Measurements from ENCODE around the gene PPM1L. TPM values are rescaled to one million over a fixed set of nuclear protein-coding genes. Genes with fewer than 3 reads are reported as not detected.
A peak's percentile ranks its signal among the peaks of the same experiment; 100 is the strongest.

PPM1L gene
- total RNA-seq, 1 donor from 2014 or later: 30.1 TPM

GRCh38 chr3:160883373-160883772, 127.3 kb downstream of the PPM1L start:
- no peak overlapping the region for H3K27ac Mint-ChIP-seq
- TF ChIP-seq CTCF (IDR thresholded peaks at IDR 0.05; ENCODE audit: unreplicated experiment): no peak
- no peak overlapping the region for H3K4me3 Mint-ChIP-seq (ENCODE audit: low read depth)
- no peaks in the 10 kb centered on the region for H3K27me3 Mint-ChIP-seq
- DNase-seq (ENCODE audit: low spot score, unreplicated experiment): no peak
- H3K9me3 Mint-ChIP-seq (ENCODE audit: low read depth): peaks cover 10% of the 10 kb centered on the region
- peaks cover 15% of the 10 kb centered on the region for H3K36me3 Mint-ChIP-seq (ENCODE audit: insufficient read depth)
- H3K4me1 Mint-ChIP-seq (ENCODE audit: low read depth): peaks cover 7% of the 10 kb centered on the region

GRCh38 chr3:160885791-160886286, 129.8 kb downstream of the PPM1L start:
- no peak overlapping the region for H3K4me3 Mint-ChIP-seq (ENCODE audit: low read depth)
- DNase-seq (ENCODE audit: low spot score, unreplicated experiment): peak; percentile 15
- H3K27me3 Mint-ChIP-seq: no peaks in the 10 kb centered on the region
- H3K27ac Mint-ChIP-seq: no peak overlapping the region
- TF ChIP-seq CTCF (IDR thresholded peaks at IDR 0.05; ENCODE audit: unreplicated experiment): no peak
- peaks cover 18% of the 10 kb centered on the region for H3K9me3 Mint-ChIP-seq (ENCODE audit: low read depth)
- peaks cover 15% of the 10 kb centered on the region for H3K36me3 Mint-ChIP-seq (ENCODE audit: insufficient read depth)
- H3K4me1 Mint-ChIP-seq (ENCODE audit: low read depth): peaks cover 7% of the 10 kb centered on the region

- DNase-seq (ENCODE audit: low spot score, unreplicated experiment): no peak
- no peak for TF ChIP-seq CTCF (IDR thresholded peaks at IDR 0.05; ENCODE audit: unreplicated experiment)
- Mint-ChIP-seq H3K27ac (no peak overlapping the region), H3K4me3 (ENCODE audit: low read depth) (no peak overlapping the region), H3K27me3 (no peaks in the 10 kb centered on the region), H3K36me3 (ENCODE audit: insufficient read depth) (peaks cover 15% of the 10 kb centered on the region), H3K9me3 (ENCODE audit: low read depth) (peaks cover 18% of the 10 kb centered on the region), H3K4me1 (ENCODE audit: low read depth) (peaks cover 7% of the 10 kb centered on the region)
Observed at GRCh38 chr3:160886421-160886820, 130.4 kb downstream of the PPM1L start.

GRCh38 chr3:160893207-160893606, 137.2 kb downstream of the PPM1L start:
- no peak for TF ChIP-seq CTCF (IDR thresholded peaks at IDR 0.05; ENCODE audit: unreplicated experiment)
- Mint-ChIP-seq H3K4me3 (ENCODE audit: low read depth) (no peak overlapping the region), H3K9me3 (ENCODE audit: low read depth) (peaks cover 8% of the 10 kb centered on the region), H3K36me3 (ENCODE audit: insufficient read depth) (no peaks in the 10 kb centered on the region), H3K27ac (no peak overlapping the region), H3K4me1 (ENCODE audit: low read depth) (no peaks in the 10 kb centered on the region), H3K27me3 (no peaks in the 10 kb centered on the region)
- no peak for DNase-seq (ENCODE audit: low spot score, unreplicated experiment)

GRCh38 chr3:160904691-160905090, 148.7 kb downstream of the PPM1L start:
- no peak overlapping the region for H3K4me3 Mint-ChIP-seq (ENCODE audit: low read depth)
- no peak for TF ChIP-seq CTCF (IDR thresholded peaks at IDR 0.05; ENCODE audit: unreplicated experiment)
- H3K36me3 Mint-ChIP-seq (ENCODE audit: insufficient read depth): no peaks in the 10 kb centered on the region
- H3K27ac Mint-ChIP-seq: no peak overlapping the region
- no peaks in the 10 kb centered on the region for H3K27me3 Mint-ChIP-seq
- no peaks in the 10 kb centered on the region for H3K9me3 Mint-ChIP-seq (ENCODE audit: low read depth)
- DNase-seq (ENCODE audit: low spot score, unreplicated experiment): no peak
- no peaks in the 10 kb centered on the region for H3K4me1 Mint-ChIP-seq (ENCODE audit: low read depth)
